ENCODE measurements around the gene RCL1. TPM values are rescaled to one million over a fixed set of nuclear protein-coding genes. Genes with fewer than 3 reads are reported as not detected.

The RCL1 gene
- total RNA-seq, result 10 to 100 TPM in 1 of 2 donors, 1 to 10 TPM in 1; 8.3 to 11.7 TPM

GRCh38 chr9:4792572-4793458, at the start of gene RCL1:
TSS of gene RCL1 (plus strand) at chr9:4792944. CDS start at chr9:4793092, 148 bp downstream.

Small RNA genes within 50 kb of the gene (small RNA-seq; reads per million reads assigned to genes)
- gene AL158147.1 (0 reads per million in 2 donors), gene MIR101-2 (0 reads per million in 2 donors)

Other genes with a start within 250 kb of the RCL1 start
- 1 to 10 TPM; 6.3 to 9.3 TPM for gene PLPP6, start 130.7 kb upstream of the RCL1 start, total RNA-seq
- under 1 TPM; under 0.01 to 0.34 TPM for gene SPATA6L, start 126.5 kb upstream of the RCL1 start, total RNA-seq
- 10 to 100 TPM; 11.7 to 12.7 TPM for gene CDC37L1, start 113.4 kb upstream of the RCL1 start, total RNA-seq
- 10 to 100 TPM; 24.3 to 41.3 TPM for gene AK3, start 51.7 kb upstream of the RCL1 start, total RNA-seq
- 1 to 10 TPM; 8.3 to 8.7 TPM for gene JAK2, start 192.3 kb downstream of the RCL1 start, total RNA-seq

All from melanocyte of skin (primary cell).